Measurements from ENCODE around the gene RNF38. TPM values are rescaled to one million over a fixed set of nuclear protein-coding genes. Genes with fewer than 3 reads are reported as not detected.

RNF38 gene
- total and polyA plus RNA-seq, 12 donors, result 5.4 to 43.7 (median 24.5) TPM

GRCh38 chr9:36341936-36342577 is 58.0 kb downstream of the RNF38 start:
- intact Hi-C loops (cut with DNase I), result no loop called here
- no peak for DNase-seq
- H3K4me1 ChIP-seq (replicated peaks in 1 of 2), result no peaks in the 10 kb centered on the region
- no peak overlapping the region for H3K4me3 ChIP-seq
- TF ChIP-seq POLR2A (IDR thresholded peaks at IDR 0.05) (no peak), CTCF (IDR thresholded peaks at IDR 0.05) (no peak)
- peaks cover 0 to 66% of the 10 kb centered on the region in 2 donors for H3K36me3 ChIP-seq (replicated peaks in 1 of 2)
- no peak overlapping the region for H3K27ac ChIP-seq
- no peaks in the 10 kb centered on the region for H3K27me3 ChIP-seq
- H3K9me3 ChIP-seq (replicated peaks in 1 of 3), result no peaks in the 10 kb centered on the region
- WGBS, 4 donors, result 74 to 79% (median 77%) methylated on average over 3 of the region's 3 CpGs

- Histone ChIP-seq H3K4me1 (replicated peaks in 1 of 2) (no peaks in the 10 kb centered on the region), H3K36me3 (replicated peaks in 1 of 2) (peaks cover 0 to 47% of the 10 kb centered on the region in 2 donors), H3K9me3 (replicated peaks in 1 of 3) (no peaks in the 10 kb centered on the region), H3K4me3 (no peak overlapping the region), H3K27ac (no peak overlapping the region), H3K27me3 (no peaks in the 10 kb centered on the region)
- WGBS, 4 donors, result 94 to 100% (median 97%) methylated on average over 1 of the region's 1 CpG
- no peak for DNase-seq
- TF ChIP-seq CTCF (IDR thresholded peaks at IDR 0.05) (no peak), POLR2A (IDR thresholded peaks at IDR 0.05) (no peak)
- intact Hi-C loops (cut with DNase I), result no loop called here
Observed at GRCh38 chr9:36337865-36338264, 62.2 kb downstream of the RNF38 start.

- DNase-seq, result no peak
- Histone ChIP-seq H3K36me3 (replicated peaks in 1 of 2) (peaks cover 0 to 41% of the 10 kb centered on the region in 2 donors), H3K9me3 (replicated peaks in 1 of 3) (no peaks in the 10 kb centered on the region), H3K27me3 (no peaks in the 10 kb centered on the region), H3K4me3 (no peak overlapping the region), H3K27ac (no peak overlapping the region), H3K4me1 (replicated peaks in 1 of 2) (peaks cover 0 to 6% of the 10 kb centered on the region in 2 donors)
- WGBS, 4 donors, result 86 to 96% (median 95%) methylated on average over 2 of the region's 2 CpGs
- TF ChIP-seq CTCF (IDR thresholded peaks at IDR 0.05) (no peak), POLR2A (IDR thresholded peaks at IDR 0.05) (no peak)
- intact Hi-C loops (cut with DNase I), result no loop called here
Observed at GRCh38 chr9:36337002-36337401, 63.1 kb downstream of the RNF38 start.

GRCh38 chr9:36336131-36336907 is 63.8 kb downstream of the RNF38 start:
- Histone ChIP-seq H3K4me3 (no peak overlapping the region), H3K36me3 (replicated peaks in 1 of 2) (peaks cover 0 to 37% of the 10 kb centered on the region in 2 donors), H3K27ac (no peak overlapping the region), H3K9me3 (replicated peaks in 1 of 3) (no peaks in the 10 kb centered on the region), H3K27me3 (no peaks in the 10 kb centered on the region), H3K4me1 (replicated peaks in 1 of 2) (peaks cover 0 to 9% of the 10 kb centered on the region in 2 donors)
- intact Hi-C loops (cut with DNase I), result no loop called here
- no peak for DNase-seq
- no peak for TF ChIP-seq CTCF (IDR thresholded peaks at IDR 0.05)
- TF ChIP-seq POLR2A (IDR thresholded peaks at IDR 0.05), result no peak
- 81 to 89% (median 86%) methylated on average over 3 of the region's 3 CpGs for WGBS, 4 donors
